C4-2B (cell line): ENCODE results near the gene EHD2.

Experiments
- ZFX ChIP-seq: fragments of 450-650 bp; IDR thresholded peaks from 2 replicates; pipeline ENCODE4 v1.6.1; 2017
- TF ChIP-seq, protein P1 (sequence below): fragments of 450-650 bp; conservative IDR thresholded peaks from 2 replicates; pipeline ENCODE4 v1.5.1; 2017; ENCODE audit warnings: mild to moderate bottlenecking

- TF ChIP-seq, protein P1, sequence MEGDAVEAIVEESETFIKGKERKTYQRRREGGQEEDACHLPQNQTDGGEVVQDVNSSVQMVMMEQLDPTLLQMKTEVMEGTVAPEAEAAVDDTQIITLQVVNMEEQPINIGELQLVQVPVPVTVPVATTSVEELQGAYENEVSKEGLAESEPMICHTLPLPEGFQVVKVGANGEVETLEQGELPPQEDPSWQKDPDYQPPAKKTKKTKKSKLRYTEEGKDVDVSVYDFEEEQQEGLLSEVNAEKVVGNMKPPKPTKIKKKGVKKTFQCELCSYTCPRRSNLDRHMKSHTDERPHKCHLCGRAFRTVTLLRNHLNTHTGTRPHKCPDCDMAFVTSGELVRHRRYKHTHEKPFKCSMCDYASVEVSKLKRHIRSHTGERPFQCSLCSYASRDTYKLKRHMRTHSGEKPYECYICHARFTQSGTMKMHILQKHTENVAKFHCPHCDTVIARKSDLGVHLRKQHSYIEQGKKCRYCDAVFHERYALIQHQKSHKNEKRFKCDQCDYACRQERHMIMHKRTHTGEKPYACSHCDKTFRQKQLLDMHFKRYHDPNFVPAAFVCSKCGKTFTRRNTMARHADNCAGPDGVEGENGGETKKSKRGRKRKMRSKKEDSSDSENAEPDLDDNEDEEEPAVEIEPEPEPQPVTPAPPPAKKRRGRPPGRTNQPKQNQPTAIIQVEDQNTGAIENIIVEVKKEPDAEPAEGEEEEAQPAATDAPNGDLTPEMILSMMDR, result no peak
- no peak for TF ChIP-seq ZFX
Observed at GRCh38 chr19:47758443-47758804, 45.2 kb downstream of the EHD2 start.
